ENCODE results near the gene MET. TPM values are rescaled to one million over a fixed set of nuclear protein-coding genes. Genes with fewer than 3 reads are reported as not detected.
A peak's percentile ranks its signal among the peaks of the same experiment; 100 is the strongest.

The MET gene
- total RNA-seq, 1 experiment from 2014 or later: 200 TPM

DNA sequence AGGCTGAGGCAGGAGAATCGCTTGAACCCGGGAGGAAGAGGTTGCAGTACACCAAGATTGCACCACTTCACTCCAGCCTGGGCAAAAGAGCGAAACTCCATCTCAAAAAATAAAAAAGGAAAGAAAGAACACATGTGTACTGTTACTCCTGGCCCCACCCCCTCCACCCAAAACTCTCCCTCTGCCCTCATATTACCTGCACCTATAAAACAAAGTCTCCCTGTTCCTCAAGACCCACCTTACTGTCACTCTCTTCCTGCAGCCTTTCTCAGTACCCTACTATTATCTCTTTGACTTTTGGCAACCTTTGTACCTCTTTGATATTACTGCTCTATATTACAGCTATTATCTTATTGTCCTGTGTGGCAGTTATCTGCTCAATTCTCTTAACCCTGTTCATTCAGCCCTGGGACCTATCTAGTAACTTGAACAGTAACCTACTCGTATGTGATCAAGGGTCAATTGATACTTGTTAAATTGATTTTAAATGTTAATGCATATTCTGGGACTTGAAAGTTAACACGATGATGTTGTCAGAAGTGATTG is 121.9 kb downstream of the MET start:
- no peak for ATAC-seq
- no peak overlapping the region for H3K27ac ChIP-seq (ENCODE audit: low read depth, low read length)
- H3K27me3 ChIP-seq (ENCODE audit: insufficient read depth, low read length): no peaks in the 10 kb centered on the region
- no peaks in the 10 kb centered on the region for H4K20me1 ChIP-seq (ENCODE audit: insufficient read depth)
- no peak for DNase-seq (ENCODE audit: low read depth, low spot score)
- peaks cover 20 to 30% of the 10 kb centered on the region in 2 experiments for H3K4me1 ChIP-seq (ENCODE audit: control insufficient read depth in 1 of 2, insufficient read depth in 2 of 2, low read length in 2 of 2)
- BruUV-seq (replicated peaks): no TSS peak
- ChIA-PET CTCF (no interaction called here), RAD21 (ENCODE audit: low non-redundant PET in 1 of 2, low total read pairs in 2 of 2, uncharacterized antibody in 2 of 2, unreplicated experiment in 2 of 2) (no interaction called here), POLR2A (no interaction called here)
- no peaks in the 10 kb centered on the region for H3K9me3 ChIP-seq (ENCODE audit: control insufficient read depth in 1 of 2, insufficient read depth in 1 of 2, low read depth in 1 of 2, low read length in 2 of 2)
- H3K36me3 ChIP-seq (ENCODE audit: control insufficient read depth in 1 of 2, insufficient read depth in 2 of 2, low read length in 2 of 2): peaks cover 30 to 68% of the 10 kb centered on the region in 2 experiments
- intact Hi-C loops (cut with micrococcal nuclease): no loop called here
- H2AFZ ChIP-seq (ENCODE audit: low read depth, low read length, poor library complexity, severe bottlenecking): no peak overlapping the region
- H3K4me2 ChIP-seq (ENCODE audit: low read length): no peak overlapping the region
- H3K9ac ChIP-seq (ENCODE audit: low read length): no peak overlapping the region
- no peak overlapping the region for H3K4me3 ChIP-seq (replicated peaks in 1 of 2; ENCODE audit: low read depth in 1 of 2, low read length in 2 of 2)
- H3K9me2 ChIP-seq (ENCODE audit: insufficient read depth): no peaks in the 10 kb centered on the region
- TF ChIP-seq, protein P1, sequence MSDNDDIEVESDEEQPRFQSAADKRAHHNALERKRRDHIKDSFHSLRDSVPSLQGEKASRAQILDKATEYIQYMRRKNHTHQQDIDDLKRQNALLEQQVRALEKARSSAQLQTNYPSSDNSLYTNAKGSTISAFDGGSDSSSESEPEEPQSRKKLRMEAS (IDR thresholded peaks at IDR 0.05): no peak
- TF ChIP-seq POLR2AphosphoS5 (IDR thresholded peaks at IDR 0.05; ENCODE audit: low read depth, low read length): peak; percentile 24; the same call in 1 of the 2 replicates
- peaks cover 16% of the 10 kb centered on the region; the same call in 1 of the 2 replicates for H3K79me2 ChIP-seq (ENCODE audit: insufficient read depth, low read length)

DNA sequence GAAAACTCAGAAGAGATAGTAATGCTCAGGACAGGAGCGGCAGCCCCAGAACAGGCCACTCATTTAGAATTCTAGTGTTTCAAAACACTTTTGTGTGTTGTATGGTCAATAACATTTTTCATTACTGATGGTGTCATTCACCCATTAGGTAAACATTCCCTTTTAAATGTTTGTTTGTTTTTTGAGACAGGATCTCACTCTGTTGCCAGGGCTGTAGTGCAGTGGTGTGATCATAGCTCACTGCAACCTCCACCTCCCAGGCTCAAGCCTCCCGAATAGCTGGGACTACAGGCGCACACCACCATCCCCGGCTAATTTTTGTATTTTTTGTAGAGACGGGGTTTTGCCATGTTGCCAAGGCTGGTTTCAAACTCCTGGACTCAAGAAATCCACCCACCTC is 124.5 kb downstream of the MET start:
- H3K9ac ChIP-seq (ENCODE audit: low read length): no peak overlapping the region
- ChIA-PET POLR2A (no interaction called here), RAD21 (ENCODE audit: low non-redundant PET in 1 of 2, low total read pairs in 2 of 2, uncharacterized antibody in 2 of 2, unreplicated experiment in 2 of 2) (no interaction called here), CTCF (no interaction called here)
- no peaks in the 10 kb centered on the region for H4K20me1 ChIP-seq (ENCODE audit: insufficient read depth)
- no TSS peak for BruUV-seq (replicated peaks)
- peaks cover 20 to 50% of the 10 kb centered on the region in 2 experiments for H3K36me3 ChIP-seq (ENCODE audit: control insufficient read depth in 1 of 2, insufficient read depth in 2 of 2, low read length in 2 of 2)
- no peak overlapping the region for H3K4me2 ChIP-seq (ENCODE audit: low read length)
- H3K79me2 ChIP-seq (ENCODE audit: insufficient read depth, low read length): peaks cover 5% of the 10 kb centered on the region; the same call in 1 of the 2 replicates
- intact Hi-C loops (cut with micrococcal nuclease): no loop called here
- no peaks in the 10 kb centered on the region for H3K9me3 ChIP-seq (ENCODE audit: control insufficient read depth in 1 of 2, insufficient read depth in 1 of 2, low read depth in 1 of 2, low read length in 2 of 2)
- no peak overlapping the region for H3K4me3 ChIP-seq (replicated peaks in 1 of 2; ENCODE audit: low read depth in 1 of 2, low read length in 2 of 2)
- H3K27me3 ChIP-seq (ENCODE audit: insufficient read depth, low read length): no peaks in the 10 kb centered on the region
- peak overlapping the region; percentile 10; the same call in 1 of the 2 replicates for H3K27ac ChIP-seq (ENCODE audit: low read depth, low read length)
- peaks cover 40 to 53% of the 10 kb centered on the region in 2 experiments for H3K4me1 ChIP-seq (ENCODE audit: control insufficient read depth in 1 of 2, insufficient read depth in 2 of 2, low read length in 2 of 2)
- DNase-seq (ENCODE audit: low read depth, low spot score) (no peak), ATAC-seq (no peak)
- no peak for TF ChIP-seq POLR2AphosphoS5 (IDR thresholded peaks at IDR 0.05; ENCODE audit: low read depth, low read length)
- no peak for TF ChIP-seq ZNF274 (IDR thresholded peaks at IDR 0.05; ENCODE audit: low read depth, low read length)
- TF ChIP-seq ZFX (IDR thresholded peaks at IDR 0.05): no peak
- no peak for TF ChIP-seq CBX3 (IDR thresholded peaks at IDR 0.05; ENCODE audit: low read depth)
- TF ChIP-seq FOSL1 (IDR thresholded peaks at IDR 0.05; ENCODE audit: low read depth): no peak
- TF ChIP-seq EZH2phosphoT487 (IDR thresholded peaks at IDR 0.05; ENCODE audit: borderline replicate concordance): no peak
- TF ChIP-seq SIN3A (IDR thresholded peaks at IDR 0.05; ENCODE audit: low read depth): no peak
- TF ChIP-seq YY1 (IDR thresholded peaks at IDR 0.05; ENCODE audit: extremely low read depth, insufficient replicate concordance, low read depth, low read length): no peak
- TF ChIP-seq, protein P2, sequence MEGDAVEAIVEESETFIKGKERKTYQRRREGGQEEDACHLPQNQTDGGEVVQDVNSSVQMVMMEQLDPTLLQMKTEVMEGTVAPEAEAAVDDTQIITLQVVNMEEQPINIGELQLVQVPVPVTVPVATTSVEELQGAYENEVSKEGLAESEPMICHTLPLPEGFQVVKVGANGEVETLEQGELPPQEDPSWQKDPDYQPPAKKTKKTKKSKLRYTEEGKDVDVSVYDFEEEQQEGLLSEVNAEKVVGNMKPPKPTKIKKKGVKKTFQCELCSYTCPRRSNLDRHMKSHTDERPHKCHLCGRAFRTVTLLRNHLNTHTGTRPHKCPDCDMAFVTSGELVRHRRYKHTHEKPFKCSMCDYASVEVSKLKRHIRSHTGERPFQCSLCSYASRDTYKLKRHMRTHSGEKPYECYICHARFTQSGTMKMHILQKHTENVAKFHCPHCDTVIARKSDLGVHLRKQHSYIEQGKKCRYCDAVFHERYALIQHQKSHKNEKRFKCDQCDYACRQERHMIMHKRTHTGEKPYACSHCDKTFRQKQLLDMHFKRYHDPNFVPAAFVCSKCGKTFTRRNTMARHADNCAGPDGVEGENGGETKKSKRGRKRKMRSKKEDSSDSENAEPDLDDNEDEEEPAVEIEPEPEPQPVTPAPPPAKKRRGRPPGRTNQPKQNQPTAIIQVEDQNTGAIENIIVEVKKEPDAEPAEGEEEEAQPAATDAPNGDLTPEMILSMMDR (IDR thresholded peaks at IDR 0.05 in 2 of 3, conservative IDR thresholded peaks at IDR 0.05 in 1 of 3; ENCODE audit: borderline replicate concordance in 1 of 3, insufficient read depth in 1 of 3, low read depth in 2 of 3, low read length in 2 of 3): no peak
- H3K9me2 ChIP-seq (ENCODE audit: insufficient read depth): no peaks in the 10 kb centered on the region
- no peak overlapping the region for H2AFZ ChIP-seq (ENCODE audit: low read depth, low read length, poor library complexity, severe bottlenecking)

Measured in HCT116 (cell line).